ENCODE results near the gene CLBA1.
"Not testable (repeated sequence)": the region's sequence is repeated elsewhere in the genome, so short reads cannot be mapped to it uniquely, and the experiment has no call there.

The CLBA1 gene

GRCh38 chr14:105026802-105027563 lies 41.4 kb downstream of the CLBA1 start:
- DNase-seq: no peak

GRCh38 chr14:105027718-105028117 lies 42.1 kb downstream of the CLBA1 start:
- DNase-seq: not testable (repeated sequence)

- DNase-seq: no peak
Measured at GRCh38 chr14:105028251-105028927, 42.8 kb downstream of the CLBA1 start.

- no peak for DNase-seq
Measured at GRCh38 chr14:105029402-105029801, 43.8 kb downstream of the CLBA1 start.

GRCh38 chr14:105030194-105030593 lies 44.6 kb downstream of the CLBA1 start:
- no peak for DNase-seq

- no peak for DNase-seq
Measured at GRCh38 chr14:105030836-105031396, 45.3 kb downstream of the CLBA1 start.

GRCh38 chr14:105032451-105032901 lies 46.9 kb downstream of the CLBA1 start:
- DNase-seq: not testable (repeated sequence)

GRCh38 chr14:105033412-105033900 lies 47.9 kb downstream of the CLBA1 start:
- peak; percentile 39 for DNase-seq

- no peak for DNase-seq
Measured at GRCh38 chr14:105034315-105035039, 48.9 kb downstream of the CLBA1 start.

GRCh38 chr14:105035616-105036015 lies 50.0 kb downstream of the CLBA1 start:
- DNase-seq: not testable (repeated sequence)

- DNase-seq: no peak
Measured at GRCh38 chr14:105039458-105040205, 54.0 kb downstream of the CLBA1 start.

- DNase-seq: no peak
Measured at GRCh38 chr14:105041841-105042765, 56.5 kb downstream of the CLBA1 start.

GRCh38 chr14:105042813-105043212 lies 57.2 kb downstream of the CLBA1 start:
- no peak for DNase-seq

GRCh38 chr14:105043641-105044040 lies 58.1 kb downstream of the CLBA1 start:
- DNase-seq: no peak

All from hematopoietic multipotent progenitor cell treated with erythropoietin and hydrocortisone succinate and interleukin-3 and kit ligand, for 6 days (in vitro differentiated cells).